GM21786 (cell line): ENCODE results near the gene NDUFA13.

Experiments
- ATAC-seq: cut with Tn5 transposase; IDR thresholded peaks from one replicate; pipeline ENCODE4 v1.9.1; 2021; ENCODE audit not compliant: unreplicated experiment

The NDUFA13 gene

GRCh38 chr19:19506592-19506991, 9.4 kb upstream of the NDUFA13 start:
- no peak for ATAC-seq

GRCh38 chr19:19507354-19507753, 8.7 kb upstream of the NDUFA13 start:
- ATAC-seq, result no peak

GRCh38 chr19:19508217-19508616, 7.8 kb upstream of the NDUFA13 start:
- no peak for ATAC-seq

GRCh38 chr19:19510432-19510831, 5.6 kb upstream of the NDUFA13 start:
- no peak for ATAC-seq

GRCh38 chr19:19513682-19514081, 2.3 kb upstream of the NDUFA13 start:
- no peak for ATAC-seq

- no peak for ATAC-seq
These were observed 1.8 kb upstream of the NDUFA13 start for GRCh38 chr19:19514215-19514657.

GRCh38 chr19:19514881-19515641, 964 bp upstream of the NDUFA13 start, which contains the start of gene TSSK6:
TSSK6 (minus strand) TSS chr19:19515548; CDS start chr19:19515427, 121 bp downstream.
- ATAC-seq, result no peak

GRCh38 chr19:19517235-19517619, 1.2 kb downstream of the NDUFA13 start:
- no peak for ATAC-seq

- no peak for ATAC-seq
These were observed 5.0 kb downstream of the NDUFA13 start for GRCh38 chr19:19520989-19521388.

GRCh38 chr19:19523177-19523576, 7.2 kb downstream of the NDUFA13 start:
- ATAC-seq, result no peak

- no peak for ATAC-seq
These were observed 8.0 kb downstream of the NDUFA13 start for GRCh38 chr19:19524053-19524452.

GRCh38 chr19:19525611-19526380, 9.8 kb downstream of the NDUFA13 start:
- ATAC-seq, result no peak

GRCh38 chr19:19526581-19527370, 10.8 kb downstream of the NDUFA13 start:
- ATAC-seq, result no peak

GRCh38 chr19:19527371-19527656, 11.3 kb downstream of the NDUFA13 start:
- ATAC-seq, result no peak

GRCh38 chr19:19527674-19528625, 11.9 kb downstream of the NDUFA13 start:
- ATAC-seq, result no peak

GRCh38 chr19:19528721-19529490, 12.9 kb downstream of the NDUFA13 start, which contains the start of gene YJEFN3:
YJEFN3 (plus strand) TSS chr19:19528911; CDS start chr19:19528933, 22 bp downstream.
- ATAC-seq, result no peak

- ATAC-seq, result no peak
These were observed 13.9 kb downstream of the NDUFA13 start for GRCh38 chr19:19529783-19530422.

GRCh38 chr19:19530423-19530804, 14.4 kb downstream of the NDUFA13 start:
- no peak for ATAC-seq

- ATAC-seq, result no peak
These were observed 14.9 kb downstream of the NDUFA13 start for GRCh38 chr19:19530889-19531288.
